Measurements from ENCODE around the gene GARS1.

GARS1 gene

GRCh38 chr7:30681815-30682211 is 87.1 kb downstream of the GARS1 start:
- DNase-seq (ENCODE audit: low read depth in 3 of 3), result no peak

GRCh38 chr7:30682212-30683083 is 87.8 kb downstream of the GARS1 start, which contains the start of gene CRHR2:
Gene CRHR2, minus strand, starts transcription at chr7:30682456. Its CDS starts 176 bp downstream, at chr7:30682280.
- DNase-seq (ENCODE audit: low read depth in 3 of 3), result no peak

- DNase-seq (ENCODE audit: low read depth in 3 of 3), result no peak
Measured at GRCh38 chr7:30683306-30683705, 88.6 kb downstream of the GARS1 start.

Measured in stimulated activated CD4-positive, alpha-beta T cell treated with anti-CD3 and anti-CD28 coated beads, TNF-alpha, amount 100 ng/mL, for 48 hours (primary cell).